Daoy (cell line): ENCODE results near the gene DCLK1. TPM values are rescaled to one million over a fixed set of nuclear protein-coding genes. Genes with fewer than 3 reads are reported as not detected.

Experiments
- DNase-seq: peaks from one replicate; pipeline ENCODE4 v3.0.0-alpha.2; 2015; ENCODE audit warnings: low read depth
- total RNA-seq: library from RNA; depleted of rRNA; stranded (reverse); fragments of >200 nt; shearing (Covaris generic); gene quantifications from 2 replicates; pipeline ENCODE4 v1.2.3, GENCODE V29; 2014

Gene DCLK1
- total RNA-seq, 1 experiment from 2014 or later = 7.0 TPM

DNA sequence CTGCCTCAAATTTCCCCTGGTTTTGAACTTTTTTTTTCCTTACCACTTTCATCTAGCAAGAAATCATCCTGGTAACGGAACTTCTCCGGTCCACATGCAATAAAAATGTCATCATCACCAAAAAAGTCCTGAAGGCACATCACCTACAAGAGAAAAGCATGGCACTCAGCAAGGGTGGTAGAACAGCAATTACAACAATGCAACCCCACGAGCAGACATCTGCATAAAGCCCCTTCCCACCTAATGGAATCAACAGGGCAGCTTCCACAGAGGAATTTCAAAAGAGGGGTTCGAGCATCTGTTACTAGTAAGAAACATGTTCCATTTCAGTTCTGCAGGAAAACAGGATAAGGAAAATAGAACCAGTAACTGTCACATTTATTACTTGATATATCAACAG, 183.9 kb downstream of the DCLK1 start:
- DNase-seq = no peak

- DNase-seq = no peak
Observed at GRCh38 chr13:35945368-35945767, 185.8 kb downstream of the DCLK1 start.

DNA sequence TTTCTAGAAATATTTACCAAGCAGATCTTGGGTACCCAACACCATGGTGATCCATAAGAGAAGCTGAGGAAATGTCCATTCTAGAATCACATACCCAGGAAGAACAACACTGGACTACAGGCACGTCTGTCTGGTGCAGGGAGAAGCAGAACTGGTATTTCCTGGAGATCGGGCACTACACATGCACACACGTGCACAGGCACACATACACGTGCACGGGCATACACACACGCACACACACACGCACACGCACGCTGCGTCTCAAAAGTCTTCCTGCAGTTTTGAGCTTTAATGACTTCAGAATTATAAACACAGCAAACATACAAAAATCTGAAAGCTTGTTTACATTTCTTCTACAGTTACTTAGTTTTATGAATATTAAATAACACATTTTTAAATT, 189.8 kb downstream of the DCLK1 start:
- no peak for DNase-seq

DNA sequence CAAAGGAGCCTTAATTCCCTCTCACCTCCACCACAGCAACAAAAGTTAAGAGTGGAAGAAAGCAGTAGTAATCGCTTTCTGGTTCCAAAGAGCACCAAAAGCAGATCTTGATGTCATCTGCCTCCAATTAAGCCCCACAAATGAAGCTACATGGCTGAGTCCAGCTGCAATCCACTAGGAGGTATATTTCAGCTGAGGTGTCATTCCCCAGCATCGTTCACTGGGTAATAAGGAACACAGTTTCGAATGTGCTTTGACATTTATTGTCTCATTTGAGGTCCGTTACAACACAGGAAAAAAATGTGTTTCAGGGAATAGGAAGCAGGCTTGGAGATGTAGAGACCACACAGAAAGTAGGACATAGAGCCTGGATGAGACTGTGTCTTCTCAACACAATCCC, 190.4 kb downstream of the DCLK1 start:
- no peak for DNase-seq

DNA sequence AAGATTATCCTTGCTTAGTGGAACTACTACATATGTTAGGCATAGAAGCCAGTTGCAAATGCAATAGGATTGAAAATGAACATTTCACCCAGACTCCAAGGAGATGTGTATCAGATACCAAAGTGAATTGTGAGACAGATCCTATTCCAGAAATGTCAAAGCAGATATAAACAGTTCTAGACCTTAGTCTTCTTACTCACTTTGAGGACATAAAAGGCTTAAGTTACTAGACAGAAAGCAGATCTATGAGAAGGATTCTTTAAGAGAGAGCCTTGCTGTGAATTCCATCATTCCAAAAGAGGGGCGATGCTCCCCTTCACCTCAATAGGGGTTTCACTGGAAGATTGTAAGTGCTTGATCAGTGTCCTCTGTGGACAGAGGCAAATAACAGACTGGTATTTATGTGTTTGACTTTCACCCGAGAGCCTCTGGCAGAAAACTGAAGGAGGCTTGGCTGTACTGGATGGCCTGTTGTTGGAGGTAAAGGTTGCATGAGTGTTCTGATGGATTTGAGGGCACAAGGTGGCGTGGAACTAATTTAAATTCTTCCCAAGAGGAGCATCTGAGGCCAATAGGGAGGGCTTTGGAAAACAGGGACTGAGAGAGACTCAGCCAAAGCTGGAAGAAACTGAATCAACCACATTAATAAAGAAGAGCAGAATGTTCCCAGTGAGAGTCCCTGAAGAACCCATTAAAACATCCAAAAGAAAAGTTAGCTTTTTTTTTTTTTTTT, 194.8 kb downstream of the DCLK1 start:
- DNase-seq = no peak

DNA sequence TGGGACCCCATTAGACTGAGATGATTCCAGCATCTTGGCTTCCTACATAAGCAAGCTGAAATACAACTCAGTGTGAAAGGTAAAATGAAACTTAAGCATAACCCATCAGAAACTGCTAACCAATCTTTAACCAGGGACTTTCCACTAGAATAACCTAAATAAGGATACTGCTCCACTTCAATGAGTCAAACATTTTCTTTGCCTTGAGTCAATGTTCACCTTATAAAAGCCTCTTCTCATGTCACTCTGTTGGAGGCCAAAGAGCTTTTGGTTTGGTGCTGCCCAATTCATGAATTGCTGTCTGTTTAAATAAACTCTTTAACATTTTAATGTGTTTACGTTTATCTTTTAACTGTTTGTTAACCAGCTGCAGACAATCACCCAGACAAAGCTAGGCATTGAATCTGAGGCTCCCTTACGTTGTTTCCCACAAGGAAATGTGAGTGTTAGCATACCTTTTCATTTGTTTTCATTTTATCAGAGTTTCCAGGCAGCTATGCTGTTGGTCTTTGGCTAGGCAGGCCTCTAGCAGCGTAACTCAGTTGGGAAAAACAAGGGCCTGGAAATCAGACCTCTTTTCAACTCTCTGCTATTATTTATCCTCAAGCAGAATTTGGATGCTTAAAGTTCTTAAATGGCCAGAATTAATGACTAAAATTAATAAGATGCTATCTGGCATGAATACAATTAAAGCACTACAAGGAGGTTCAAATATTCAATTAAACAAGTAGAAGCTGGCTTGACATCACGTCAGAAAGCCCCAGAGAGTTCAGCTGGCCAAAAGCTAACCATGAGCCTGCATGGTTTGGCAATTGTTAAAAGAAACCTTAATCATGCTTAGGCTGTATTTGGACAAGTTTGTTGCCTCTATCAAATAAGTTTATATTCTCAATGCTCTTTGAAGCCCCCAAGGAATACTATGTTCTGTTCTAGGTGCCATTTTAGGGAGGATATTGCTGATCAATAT, 200.2 kb downstream of the DCLK1 start:
- no peak for DNase-seq

DNA sequence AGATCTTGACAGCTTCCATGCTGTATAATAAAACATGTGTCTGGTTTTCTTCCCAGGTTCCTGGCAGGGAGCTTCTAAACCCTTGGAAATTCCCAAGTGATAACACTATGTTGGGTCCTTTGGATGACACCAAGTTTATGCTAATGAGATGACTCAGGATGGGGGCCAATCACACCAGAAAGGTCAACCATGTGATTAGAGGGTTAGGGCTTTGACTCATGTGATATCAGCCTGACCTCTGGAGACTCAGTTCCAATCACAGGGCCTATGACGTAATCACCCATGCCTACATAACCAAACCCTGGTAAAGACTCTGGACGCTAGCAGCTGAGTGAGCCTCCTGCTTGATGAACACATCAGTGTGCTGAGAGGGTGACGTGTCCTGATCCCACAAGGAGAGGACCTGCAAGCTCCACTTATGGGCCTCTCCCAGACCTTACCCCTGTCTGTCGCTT, 203.6 kb downstream of the DCLK1 start:
- peak; percentile 92 for DNase-seq

DNA sequence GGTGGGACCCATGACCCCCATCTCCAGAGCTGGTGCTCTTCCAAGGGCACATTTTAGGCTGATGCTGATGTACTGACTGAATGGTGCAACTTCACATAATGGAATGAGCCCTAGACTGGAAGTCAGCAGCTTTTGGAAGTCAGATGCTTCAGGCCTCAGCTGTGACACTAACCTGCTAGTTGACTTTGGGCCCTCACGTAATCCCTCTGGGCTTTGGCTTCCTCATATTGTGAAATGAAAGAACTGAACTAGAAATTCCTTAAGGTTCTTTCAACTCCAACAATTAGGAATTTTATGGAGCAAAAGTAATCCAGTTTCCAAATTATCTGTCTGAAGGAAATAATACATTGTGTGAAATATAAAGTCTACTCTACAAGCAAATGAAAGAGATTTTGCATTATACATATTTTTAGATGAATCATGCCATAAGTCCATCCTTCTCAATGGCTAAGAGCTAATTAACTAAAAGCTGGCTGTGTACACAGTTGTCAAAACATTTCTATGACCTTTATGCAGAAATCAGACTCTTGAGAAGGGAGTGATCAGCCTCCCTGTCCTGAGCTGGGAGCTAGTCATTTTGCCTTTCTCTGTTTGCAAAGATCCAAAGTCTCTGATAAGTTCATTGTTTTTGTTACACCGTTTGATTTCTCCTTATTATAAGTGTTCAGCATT, 204.2 kb downstream of the DCLK1 start:
- peak; percentile 54 for DNase-seq

- no peak for DNase-seq
Observed at GRCh38 chr13:35925669-35926068, 205.5 kb downstream of the DCLK1 start.

GRCh38 chr13:35923347-35923746, 207.8 kb downstream of the DCLK1 start:
- peak; percentile 94 for DNase-seq

- no peak for DNase-seq
Observed at GRCh38 chr13:35920816-35921215, 210.4 kb downstream of the DCLK1 start.

- peak; percentile 8 for DNase-seq
Observed at GRCh38 chr13:35917942-35918645, 213.1 kb downstream of the DCLK1 start.

- peak; percentile 47 for DNase-seq
Observed at GRCh38 chr13:35917252-35917941, 213.8 kb downstream of the DCLK1 start.

DNA sequence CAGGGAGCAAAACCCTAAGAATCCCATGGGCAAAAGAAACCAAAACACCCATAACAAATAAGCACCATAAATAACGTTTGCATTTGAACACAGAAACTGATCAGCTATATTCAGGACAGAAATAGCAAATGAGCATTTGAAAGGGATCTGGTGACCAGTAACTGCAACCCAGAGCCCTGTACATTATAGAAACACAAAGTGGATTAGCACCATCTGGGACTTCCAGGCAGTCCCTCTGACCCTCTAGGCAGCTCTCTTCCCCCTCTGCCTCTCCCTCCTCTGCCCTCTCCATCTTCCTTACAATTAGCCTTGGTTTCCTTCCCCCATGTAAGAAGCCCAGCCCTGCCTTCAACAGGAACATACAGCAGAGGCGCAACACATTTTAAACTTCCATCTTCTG, 215.0 kb downstream of the DCLK1 start:
- no peak for DNase-seq

DNA sequence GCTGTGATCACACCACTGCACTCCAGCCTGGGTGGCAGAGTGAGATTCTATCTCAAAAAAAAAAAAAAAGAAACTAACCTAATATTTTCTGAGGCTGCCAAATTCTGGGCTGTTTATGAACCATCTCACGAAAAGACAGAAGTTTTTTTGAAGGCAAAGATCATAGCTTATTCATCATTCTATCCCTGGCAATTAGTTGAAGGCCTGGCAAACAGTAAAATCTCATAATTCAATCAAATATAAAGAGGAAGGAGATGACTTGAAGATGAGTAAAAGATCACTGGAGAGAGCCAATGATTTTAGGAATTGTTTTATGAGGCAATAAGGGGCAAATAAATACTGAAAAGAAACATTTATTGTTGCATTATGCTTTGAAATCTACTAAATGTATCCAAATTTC, 216.5 kb downstream of the DCLK1 start:
- DNase-seq = no peak

DNA sequence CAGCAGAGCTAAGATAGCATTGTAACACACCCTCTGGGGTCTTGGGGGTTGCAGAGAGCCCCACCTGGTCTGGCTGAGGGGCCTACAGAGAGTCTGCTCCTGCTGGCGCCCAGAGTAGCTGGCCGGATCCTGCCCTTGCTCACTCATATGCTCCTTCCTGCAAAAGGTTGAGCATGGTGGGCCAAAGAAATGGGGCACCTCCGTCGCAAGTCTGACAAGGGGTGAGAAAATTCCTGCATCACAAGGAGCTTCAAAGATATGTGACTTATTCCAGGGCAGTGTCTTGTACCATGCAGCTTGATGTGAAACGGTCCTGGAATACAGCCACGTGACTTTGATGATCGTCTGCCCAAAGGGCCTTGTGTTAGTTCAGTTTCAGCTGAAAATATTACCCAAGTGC, 218.3 kb downstream of the DCLK1 start:
- no peak for DNase-seq

GRCh38 chr13:35909837-35910540, 221.2 kb downstream of the DCLK1 start:
- no peak for DNase-seq

DNA sequence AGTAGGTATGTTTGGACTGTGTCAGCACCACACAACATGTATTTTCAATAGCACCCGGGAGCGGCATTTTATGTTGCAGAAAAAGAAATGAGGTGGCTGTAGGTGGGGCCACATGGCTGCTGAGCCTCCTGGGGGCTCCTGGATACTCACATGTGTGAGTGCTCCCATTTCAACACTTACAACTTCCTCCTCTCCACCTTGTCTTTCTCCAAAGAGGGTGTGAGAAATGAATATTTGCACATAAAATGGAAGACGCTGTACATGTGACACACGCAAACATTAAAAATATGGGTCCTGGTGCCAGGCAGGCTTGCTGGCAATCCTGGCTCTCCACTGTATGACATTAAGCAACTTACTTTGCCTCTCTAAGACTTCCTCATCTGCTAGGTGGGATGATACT, 222.1 kb downstream of the DCLK1 start:
- DNase-seq = no peak

DNA sequence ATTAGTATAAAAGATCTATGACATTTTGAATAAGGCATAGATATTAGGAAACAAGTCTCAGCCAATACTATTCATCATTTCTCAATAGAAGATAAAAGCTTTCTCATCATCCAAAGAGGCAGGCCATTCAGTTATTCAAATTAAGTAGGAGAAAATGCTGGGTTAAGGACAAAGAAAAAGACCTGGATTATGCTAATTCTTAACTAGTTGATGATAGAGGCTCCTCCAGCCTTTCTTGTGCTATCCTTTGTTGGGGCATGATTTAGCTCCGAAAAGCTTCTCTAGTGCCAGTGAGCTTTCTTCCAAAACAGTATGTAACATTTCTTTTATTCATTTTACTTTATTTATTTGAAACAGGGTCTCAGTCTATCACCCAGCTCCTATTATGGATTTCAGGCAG, 223.0 kb downstream of the DCLK1 start:
- no peak for DNase-seq

DNA sequence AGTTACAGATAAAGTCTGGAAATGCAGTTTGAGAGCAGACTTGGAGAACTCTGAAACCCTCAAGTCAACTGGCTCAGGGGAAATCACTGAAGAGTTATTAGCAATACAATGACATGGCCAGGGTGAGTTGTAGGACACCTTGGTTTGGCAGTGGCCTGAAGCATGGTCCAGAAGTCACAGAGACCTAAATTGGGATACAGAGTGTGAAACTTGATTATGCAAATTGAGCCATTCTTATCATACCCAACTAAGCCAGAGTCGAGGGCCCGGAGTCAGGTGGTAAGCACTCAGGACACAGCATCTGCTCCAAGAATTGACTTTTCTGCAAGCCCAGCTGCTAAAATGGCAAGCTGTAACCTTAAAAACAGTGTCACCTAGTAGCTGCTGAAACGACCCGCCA, 224.5 kb downstream of the DCLK1 start:
- DNase-seq = no peak
